SH-SY5Y (cell line): Measurements from ENCODE around the gene PDZD2.

Experiments
- GATA2 ChIP-seq: IDR thresholded peaks from 2 replicates; pipeline ENCODE4 v1.6.1; 2011; ENCODE audit warnings: mild to moderate bottlenecking, low read depth, low read length
- GATA3 ChIP-seq: IDR thresholded peaks from 2 replicates; pipeline ENCODE4 v1.6.1; 2011; ENCODE audit warnings: low read depth, mild to moderate bottlenecking, low read length, moderate library complexity

DNA sequence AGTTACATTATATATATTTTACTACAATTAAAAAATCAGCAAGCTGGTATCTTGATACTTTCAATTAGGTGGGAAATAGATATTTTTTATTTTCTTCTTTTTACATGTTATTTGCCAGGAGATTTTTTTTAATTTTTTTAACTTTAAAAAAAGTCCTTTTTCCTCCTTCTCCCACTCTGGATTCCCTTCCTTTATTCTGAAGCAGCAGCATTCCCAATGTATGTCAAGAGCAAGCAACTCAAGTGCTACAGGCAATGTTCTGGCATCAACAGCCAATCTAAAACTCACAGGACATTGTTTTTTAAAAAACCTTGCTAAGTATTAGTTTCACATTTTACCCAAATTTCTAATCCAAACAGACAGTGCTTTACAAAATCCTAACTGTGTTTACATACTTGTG is 493.8 kb downstream of the PDZD2 start:
- TF ChIP-seq GATA2, result no peak
- TF ChIP-seq GATA3, result no peak
